Mesothelial cell of epicardium (in vitro differentiated cells): ENCODE results near the gene NUP35. TPM values are rescaled to one million over a fixed set of nuclear protein-coding genes. Genes with fewer than 3 reads are reported as not detected.

Experiments
- DNase-seq, 2 experiments: peaks; one replicate each; pipeline ENCODE4 v3.0.0; 2021; ENCODE audit warnings: low spot score in 2 of 2; ENCODE audit not compliant: unreplicated experiment in 2 of 2
- H3K27ac Mint-ChIP-seq: 2 replicates; pipeline ENCODE4 v1.8.0; 2021; ENCODE audit warnings: mixed read lengths
- H3K27me3 Mint-ChIP-seq: 2 replicates; pipeline ENCODE4 v1.8.0; 2021; ENCODE audit warnings: low read depth, mixed read lengths
- H3K36me3 Mint-ChIP-seq: 2 replicates; pipeline ENCODE4 v1.8.0; 2021; ENCODE audit warnings: mixed read lengths
- H3K4me1 Mint-ChIP-seq: 2 replicates; pipeline ENCODE4 v1.8.0; 2021; ENCODE audit warnings: mixed read lengths
- H3K4me3 Mint-ChIP-seq: 2 replicates; pipeline ENCODE4 v1.8.0; 2021; ENCODE audit warnings: mild to moderate bottlenecking, moderate library complexity, mixed read lengths
- H3K9me3 Mint-ChIP-seq: 2 replicates; pipeline ENCODE4 v1.8.0; 2021; ENCODE audit warnings: mixed read lengths
- total RNA-seq: library from RNA; stranded (reverse); gene quantifications from 3 replicates; pipeline ENCODE4 v1.2.1, GENCODE V29; 2021
- TF ChIP-seq, protein P1 (sequence below): fragments of 200-600 bp; sonication (generic); IDR thresholded peaks from one replicate; pipeline ENCODE4 v1.5.0; 2021; ENCODE audit warnings: antibody characterized with exemption; ENCODE audit not compliant: unreplicated experiment

The NUP35 gene
- total RNA-seq, 1 donor from 2014 or later, result 17.0 TPM

DNA sequence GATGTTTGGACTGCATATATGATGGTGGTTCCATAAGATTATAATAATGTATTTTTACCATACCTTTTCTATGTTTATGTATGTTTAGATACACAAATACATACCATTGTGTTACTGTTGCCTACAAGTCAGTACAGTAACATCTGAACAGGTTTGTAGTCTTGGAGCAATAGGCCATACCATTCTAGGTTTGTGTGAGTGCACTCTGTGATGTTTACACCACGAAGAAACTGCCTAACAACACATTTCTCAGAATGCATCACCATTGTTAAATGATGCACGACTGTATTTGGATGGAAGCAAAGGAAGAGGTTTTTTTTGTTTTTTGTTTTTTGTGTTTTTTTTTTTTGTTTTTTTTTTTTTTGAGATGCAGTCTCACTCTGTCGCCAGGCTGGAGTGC, 36.2 kb upstream of the NUP35 start:
- TF ChIP-seq, protein P1, sequence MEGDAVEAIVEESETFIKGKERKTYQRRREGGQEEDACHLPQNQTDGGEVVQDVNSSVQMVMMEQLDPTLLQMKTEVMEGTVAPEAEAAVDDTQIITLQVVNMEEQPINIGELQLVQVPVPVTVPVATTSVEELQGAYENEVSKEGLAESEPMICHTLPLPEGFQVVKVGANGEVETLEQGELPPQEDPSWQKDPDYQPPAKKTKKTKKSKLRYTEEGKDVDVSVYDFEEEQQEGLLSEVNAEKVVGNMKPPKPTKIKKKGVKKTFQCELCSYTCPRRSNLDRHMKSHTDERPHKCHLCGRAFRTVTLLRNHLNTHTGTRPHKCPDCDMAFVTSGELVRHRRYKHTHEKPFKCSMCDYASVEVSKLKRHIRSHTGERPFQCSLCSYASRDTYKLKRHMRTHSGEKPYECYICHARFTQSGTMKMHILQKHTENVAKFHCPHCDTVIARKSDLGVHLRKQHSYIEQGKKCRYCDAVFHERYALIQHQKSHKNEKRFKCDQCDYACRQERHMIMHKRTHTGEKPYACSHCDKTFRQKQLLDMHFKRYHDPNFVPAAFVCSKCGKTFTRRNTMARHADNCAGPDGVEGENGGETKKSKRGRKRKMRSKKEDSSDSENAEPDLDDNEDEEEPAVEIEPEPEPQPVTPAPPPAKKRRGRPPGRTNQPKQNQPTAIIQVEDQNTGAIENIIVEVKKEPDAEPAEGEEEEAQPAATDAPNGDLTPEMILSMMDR, result no peak
- no peak for DNase-seq
- no peak overlapping the region for H3K4me3 Mint-ChIP-seq
- peaks cover 3% of the 10 kb centered on the region for H3K9me3 Mint-ChIP-seq
- H3K36me3 Mint-ChIP-seq, result no peaks in the 10 kb centered on the region
- H3K27ac Mint-ChIP-seq, result no peak overlapping the region
- no peaks in the 10 kb centered on the region for H3K4me1 Mint-ChIP-seq
- no peaks in the 10 kb centered on the region for H3K27me3 Mint-ChIP-seq

DNA sequence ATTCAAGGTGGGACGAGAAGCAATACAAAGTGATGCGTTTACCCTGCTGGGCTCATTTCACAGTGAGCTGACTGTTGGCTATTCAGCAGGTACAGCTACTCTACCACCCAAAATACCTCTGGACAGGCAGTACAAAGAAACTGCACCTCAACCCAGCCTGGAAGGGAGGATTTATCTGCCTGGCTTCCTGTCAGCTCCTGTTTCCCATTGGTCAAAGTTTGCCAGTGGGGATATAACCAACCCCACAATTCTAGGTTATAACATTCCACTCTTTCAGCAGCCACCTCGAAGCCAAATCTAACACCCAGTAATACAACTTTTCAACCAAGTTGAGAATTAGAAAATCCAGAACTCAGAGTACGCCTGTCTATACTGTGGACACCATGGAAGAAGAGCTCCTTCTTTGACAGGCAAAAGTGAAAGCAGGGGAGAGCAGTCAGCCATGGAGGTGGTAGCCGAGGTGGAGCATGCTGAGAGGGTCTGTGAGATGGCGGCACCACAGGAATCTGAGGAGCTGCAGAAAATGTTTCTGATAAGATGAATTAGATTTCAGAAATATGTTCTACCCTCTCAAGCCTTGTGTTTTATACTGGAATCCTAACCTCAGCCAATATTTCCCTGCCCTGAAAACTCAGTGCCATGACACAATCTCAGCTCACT, 34.9 kb upstream of the NUP35 start:
- Mint-ChIP-seq H3K27ac (no peak overlapping the region), H3K36me3 (no peaks in the 10 kb centered on the region), H3K4me1 (no peaks in the 10 kb centered on the region), H3K27me3 (no peaks in the 10 kb centered on the region), H3K4me3 (no peak overlapping the region), H3K9me3 (peaks cover 3% of the 10 kb centered on the region)
- no peak for DNase-seq
- TF ChIP-seq, protein P1, result no peak

DNA sequence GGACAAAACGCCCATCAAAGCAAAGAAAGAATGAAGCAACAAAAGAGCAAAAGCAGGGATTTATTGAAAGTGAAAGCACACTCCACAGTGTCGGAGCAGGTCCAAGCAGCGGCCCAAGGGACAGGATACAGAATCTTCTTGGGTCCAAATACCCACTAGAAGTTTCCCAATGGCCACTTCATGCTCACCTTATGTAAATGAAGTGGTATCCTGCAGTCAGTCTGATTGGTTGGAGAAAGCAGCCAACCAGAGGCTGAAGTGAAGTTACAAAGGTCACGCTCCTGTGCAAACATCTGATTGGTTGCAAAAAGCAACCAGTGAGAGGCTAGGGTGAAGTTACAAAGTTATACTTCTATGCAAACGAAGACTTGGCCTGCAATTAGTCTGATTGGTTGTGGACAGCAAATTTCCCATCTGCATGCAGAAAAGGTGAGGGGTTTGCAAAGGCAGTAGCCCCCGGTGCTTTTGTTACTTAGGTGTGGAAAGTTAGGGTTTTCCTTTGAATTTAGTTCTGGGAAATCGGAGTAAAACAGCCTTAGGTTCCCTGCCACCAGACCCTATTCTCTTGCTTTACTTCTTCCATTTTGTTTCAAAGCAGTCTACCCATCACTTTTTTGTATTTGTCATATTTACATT, 32.8 kb upstream of the NUP35 start:
- Mint-ChIP-seq H3K4me3 (no peak overlapping the region), H3K36me3 (no peaks in the 10 kb centered on the region), H3K27ac (no peak overlapping the region), H3K4me1 (no peaks in the 10 kb centered on the region), H3K27me3 (no peaks in the 10 kb centered on the region), H3K9me3 (peaks cover 3% of the 10 kb centered on the region)
- DNase-seq, result no peak
- TF ChIP-seq, protein P1, result no peak

DNA sequence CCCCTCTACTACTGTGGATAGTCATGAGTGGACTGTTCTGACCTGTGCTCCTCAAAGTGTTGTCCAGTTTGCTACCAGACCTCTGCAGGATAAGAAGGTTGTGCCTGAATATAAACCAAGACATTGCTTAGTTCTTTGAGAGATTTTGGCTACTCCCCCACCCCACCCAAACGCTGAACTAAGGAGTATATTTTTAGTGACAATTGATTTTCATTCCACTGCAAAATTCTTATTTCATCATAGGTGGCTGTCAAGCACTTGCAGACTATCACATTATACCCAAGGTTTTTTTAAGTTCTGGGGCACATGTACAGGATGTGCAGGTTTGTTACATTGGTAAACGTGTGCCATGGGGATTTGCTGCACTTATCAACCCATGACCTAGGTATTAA, 32.3 kb upstream of the NUP35 start:
- Mint-ChIP-seq H3K36me3 (no peaks in the 10 kb centered on the region), H3K27ac (no peak overlapping the region), H3K9me3 (peaks cover 3% of the 10 kb centered on the region), H3K4me3 (no peak overlapping the region), H3K4me1 (no peaks in the 10 kb centered on the region), H3K27me3 (no peaks in the 10 kb centered on the region)
- DNase-seq, result no peak
- TF ChIP-seq, protein P1, result no peak

DNA sequence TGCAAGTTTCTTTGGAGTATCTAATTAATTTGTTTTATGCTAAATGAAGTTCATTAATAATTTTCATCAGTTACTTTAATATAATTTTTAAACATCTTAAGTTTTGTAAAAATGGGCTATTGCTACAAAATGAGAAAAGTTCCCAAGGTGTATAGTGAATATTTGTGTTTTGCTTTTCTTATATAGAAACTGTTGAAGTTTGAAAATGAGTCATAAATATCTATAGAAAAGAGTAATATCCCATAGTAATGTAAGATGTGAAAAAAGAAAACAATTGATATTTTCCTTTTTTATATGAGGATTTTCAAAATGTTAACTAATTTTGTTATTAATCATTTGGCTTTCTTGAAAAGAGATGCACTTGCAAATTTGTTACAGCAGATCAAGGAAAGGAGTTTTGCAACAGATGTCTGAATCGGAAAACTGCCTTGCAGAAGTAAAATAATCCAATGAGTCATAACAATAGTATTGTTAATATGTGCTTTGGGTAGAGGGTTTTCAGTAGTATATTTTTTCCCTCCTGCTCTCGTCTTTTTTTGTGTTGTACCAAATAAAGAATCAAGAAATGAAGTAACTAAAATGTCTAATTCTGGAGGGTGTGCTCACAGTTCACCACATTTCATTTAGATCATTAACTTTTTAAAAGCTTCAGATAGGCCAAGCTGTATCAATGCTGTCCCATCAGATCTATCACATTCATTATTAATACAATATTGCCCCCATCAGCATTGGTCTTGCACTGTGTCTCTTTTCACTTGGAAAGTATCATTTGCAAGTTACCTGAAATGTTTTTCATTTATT, 30.2 kb upstream of the NUP35 start:
- H3K27me3 Mint-ChIP-seq, result no peaks in the 10 kb centered on the region
- H3K36me3 Mint-ChIP-seq, result no peaks in the 10 kb centered on the region
- TF ChIP-seq, protein P1, result no peak
- H3K9me3 Mint-ChIP-seq, result peaks cover 3% of the 10 kb centered on the region
- H3K27ac Mint-ChIP-seq, result no peak overlapping the region
- no peak for DNase-seq
- no peaks in the 10 kb centered on the region for H3K4me1 Mint-ChIP-seq
- H3K4me3 Mint-ChIP-seq, result no peak overlapping the region
